HepG2 (cell line): ENCODE measurements around the gene CAVIN1. TPM values are rescaled to one million over a fixed set of nuclear protein-coding genes. Genes with fewer than 3 reads are reported as not detected.
A peak's percentile ranks its signal among the peaks of the same experiment; 100 is the strongest.

Source experiments
- CENPT ChIP-seq: sonication (generic); formaldehyde crosslinking; IDR thresholded peaks from 2 replicates; pipeline ENCODE4 v1.8.0; 2022; ENCODE audit warnings: low read depth, mild to moderate bottlenecking, moderate library complexity, missing genetic modification reagents
- EEA1 ChIP-seq: sonication (generic); formaldehyde crosslinking; IDR thresholded peaks from 2 replicates; pipeline ENCODE4 v1.5.1; 2020; ENCODE audit warnings: mild to moderate bottlenecking, missing genetic modification reagents, borderline replicate concordance
- FOXK1 ChIP-seq: sonication (generic); formaldehyde crosslinking; IDR thresholded peaks from 2 replicates; pipeline ENCODE4 v1.4.0; 2020; ENCODE audit warnings: low read depth, missing genetic modification reagents, borderline replicate concordance
- MEF2D ChIP-seq: sonication (generic); formaldehyde crosslinking; IDR thresholded peaks from 2 replicates; pipeline ENCODE4 v1.5.1; 2020; ENCODE audit warnings: mild to moderate bottlenecking, missing genetic modification reagents
- SMAD3 ChIP-seq: sonication (generic); formaldehyde crosslinking; IDR thresholded peaks from 2 replicates; pipeline ENCODE4 v1.4.0; 2020; ENCODE audit warnings: missing genetic modification reagents
- SOX6 ChIP-seq, 2 experiments: fragments of 450-650 bp in 1 of 2; sonication (generic) in 1 of 2; formaldehyde crosslinking in 1 of 2; IDR thresholded peaks; 2 replicates each; pipeline versions ENCODE4 v1.4.0 to v1.6.1; 2017 to 2020; ENCODE audit warnings: antibody characterized with exemption in 1 of 2, mild to moderate bottlenecking in 1 of 2, missing genetic modification reagents in 1 of 2
- SRSF4 ChIP-seq: fragments of 200-400 bp; formaldehyde crosslinking; IDR thresholded peaks from one replicate; pipeline ENCODE4 v1.6.1; 2018; ENCODE audit warnings: mild to moderate bottlenecking, low read depth, low read length, moderate library complexity; ENCODE audit not compliant: poor library complexity, severe bottlenecking
- SRSF9 ChIP-seq: fragments of 200-400 bp; formaldehyde crosslinking; IDR thresholded peaks from 2 replicates; pipeline ENCODE4 v1.6.1; 2018; ENCODE audit warnings: borderline replicate concordance, mild to moderate bottlenecking, low read depth, low read length; ENCODE audit not compliant: insufficient read depth, poor library complexity, severe bottlenecking
- ZBTB3 ChIP-seq: sonication (generic); formaldehyde crosslinking; IDR thresholded peaks from 2 replicates; pipeline ENCODE4 v1.4.0; 2020; ENCODE audit warnings: low read depth, mild to moderate bottlenecking, moderate library complexity, missing genetic modification reagents, borderline replicate concordance
- ZC3H4 ChIP-seq: sonication (generic); formaldehyde crosslinking; IDR thresholded peaks from 2 replicates; pipeline ENCODE4 v1.4.0; 2020; ENCODE audit warnings: missing genetic modification reagents, borderline replicate concordance
- ZNF160 ChIP-seq: sonication (generic); formaldehyde crosslinking; IDR thresholded peaks from 2 replicates; pipeline ENCODE4 v1.8.0; 2022; ENCODE audit warnings: mild to moderate bottlenecking, inconsistent platforms, missing genetic modification reagents
- polyA plus RNA-seq, 8 experiments: library from polyadenylated mRNA; depleted of rRNA in 3 of 8; stranded (reverse) in 7 of 8; unstranded in 1 of 8; fragments of >200 nt; fragmentation: Illumina TruSeq in 4 of 8; extraction: Trizol in 4 of 8; gene quantifications; 2 replicates each; pipeline versions ENCODE4 v1.2.1 to v1.2.3, GENCODE V29; 2011 to 2016; ENCODE audit warnings: low read depth in 4 of 8, missing spikeins in 1 of 8, mixed read lengths in 1 of 8; ENCODE audit not compliant: insufficient read depth in 1 of 8
- total RNA-seq, 5 experiments: library from RNA; depleted of rRNA; stranded (reverse); fragments of >200 nt; fragmentation: Illumina TruSeq; extraction: Trizol; gene quantifications; 2 replicates each; pipeline ENCODE4 v1.2.3, GENCODE V29; 2016; ENCODE audit warnings: low read depth in 1 of 5
- TF ChIP-seq, protein P1 (sequence below): sonication (generic); formaldehyde crosslinking; IDR thresholded peaks from 2 replicates; pipeline ENCODE4 v1.4.0; 2020; ENCODE audit warnings: missing genetic modification reagents
- TF ChIP-seq, protein P2 (sequence below): sonication (generic); formaldehyde crosslinking; IDR thresholded peaks from 2 replicates; pipeline ENCODE4 v1.5.1; 2020; ENCODE audit warnings: mild to moderate bottlenecking, moderate library complexity, missing genetic modification reagents
- TF ChIP-seq, protein P3 (sequence below): sonication (generic); formaldehyde crosslinking; IDR thresholded peaks from 2 replicates; pipeline ENCODE4 v1.5.0; 2020; ENCODE audit warnings: mild to moderate bottlenecking, missing genetic modification reagents, moderate library complexity
- TF ChIP-seq, protein P4 (sequence below): sonication (generic); formaldehyde crosslinking; IDR thresholded peaks from 2 replicates; pipeline ENCODE4 v1.8.1; 2022; ENCODE audit warnings: low read depth, mild to moderate bottlenecking, missing genetic modification reagents

Gene CAVIN1
- total and polyA plus RNA-seq, 2 of the 13 experiments (the other 11 are each of a cell fraction or from before 2014, with no cell fraction given) = 15.9 to 25.5 TPM

DNA sequence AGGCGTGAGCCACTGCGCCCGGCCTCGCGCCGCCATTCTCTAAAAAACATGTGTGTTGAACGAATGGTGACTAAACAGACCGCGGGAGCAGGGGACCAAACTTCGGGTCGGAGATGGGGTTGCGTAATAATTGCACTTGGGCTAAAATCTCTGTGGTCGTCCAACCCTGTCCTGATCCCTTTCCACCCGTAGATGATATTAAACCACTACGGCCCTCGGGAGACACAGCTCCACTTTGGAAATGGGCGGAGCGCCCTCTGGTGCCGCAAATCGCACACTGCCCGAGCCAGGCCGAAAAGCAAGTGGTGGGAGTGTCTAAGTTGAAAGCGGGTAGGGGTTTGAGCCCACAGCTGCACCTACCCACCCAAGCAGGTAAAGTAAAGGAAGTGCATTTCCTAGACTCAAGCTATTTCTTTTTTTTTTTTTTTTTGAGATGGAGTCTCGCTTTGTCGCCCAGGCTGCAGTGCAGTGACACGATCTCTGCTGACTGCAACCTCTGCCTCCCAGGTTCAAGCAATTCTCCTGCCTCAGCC lies 17.0 kb downstream of the CAVIN1 start (continued):
- TF ChIP-seq FOXK1 (CRISPR knock-in tag) (no peak), ZBTB3 (CRISPR knock-in tag) (no peak), MEF2D (CRISPR knock-in tag) (no peak), SRSF4 (no peak), ZNF160 (CRISPR knock-in tag) (peak; percentile 51; the same call in 1 of the 2 replicates), SOX6 (IDR thresholded peaks at IDR 0.05) (no peak), SOX6 (CRISPR knock-in tag; IDR thresholded peaks at IDR 0.05) (0 out of 2 replicates have a peak, but pooled peaks have one; percentile 37), EEA1 (CRISPR knock-in tag) (no peak), ZC3H4 (CRISPR knock-in tag) (no peak), SRSF9 (no peak), CENPT (CRISPR knock-in tag) (no peak), SMAD3 (CRISPR knock-in tag) (peak; percentile 53; the same call in 1 of the 2 replicates)
- TF ChIP-seq, protein P1, sequence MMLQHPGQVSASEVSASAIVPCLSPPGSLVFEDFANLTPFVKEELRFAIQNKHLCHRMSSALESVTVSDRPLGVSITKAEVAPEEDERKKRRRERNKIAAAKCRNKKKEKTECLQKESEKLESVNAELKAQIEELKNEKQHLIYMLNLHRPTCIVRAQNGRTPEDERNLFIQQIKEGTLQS = no peak
- TF ChIP-seq, protein P2, sequence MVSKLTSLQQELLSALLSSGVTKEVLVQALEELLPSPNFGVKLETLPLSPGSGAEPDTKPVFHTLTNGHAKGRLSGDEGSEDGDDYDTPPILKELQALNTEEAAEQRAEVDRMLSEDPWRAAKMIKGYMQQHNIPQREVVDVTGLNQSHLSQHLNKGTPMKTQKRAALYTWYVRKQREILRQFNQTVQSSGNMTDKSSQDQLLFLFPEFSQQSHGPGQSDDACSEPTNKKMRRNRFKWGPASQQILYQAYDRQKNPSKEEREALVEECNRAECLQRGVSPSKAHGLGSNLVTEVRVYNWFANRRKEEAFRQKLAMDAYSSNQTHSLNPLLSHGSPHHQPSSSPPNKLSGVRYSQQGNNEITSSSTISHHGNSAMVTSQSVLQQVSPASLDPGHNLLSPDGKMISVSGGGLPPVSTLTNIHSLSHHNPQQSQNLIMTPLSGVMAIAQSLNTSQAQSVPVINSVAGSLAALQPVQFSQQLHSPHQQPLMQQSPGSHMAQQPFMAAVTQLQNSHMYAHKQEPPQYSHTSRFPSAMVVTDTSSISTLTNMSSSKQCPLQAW (CRISPR knock-in tag) = no peak
- TF ChIP-seq, protein P3, sequence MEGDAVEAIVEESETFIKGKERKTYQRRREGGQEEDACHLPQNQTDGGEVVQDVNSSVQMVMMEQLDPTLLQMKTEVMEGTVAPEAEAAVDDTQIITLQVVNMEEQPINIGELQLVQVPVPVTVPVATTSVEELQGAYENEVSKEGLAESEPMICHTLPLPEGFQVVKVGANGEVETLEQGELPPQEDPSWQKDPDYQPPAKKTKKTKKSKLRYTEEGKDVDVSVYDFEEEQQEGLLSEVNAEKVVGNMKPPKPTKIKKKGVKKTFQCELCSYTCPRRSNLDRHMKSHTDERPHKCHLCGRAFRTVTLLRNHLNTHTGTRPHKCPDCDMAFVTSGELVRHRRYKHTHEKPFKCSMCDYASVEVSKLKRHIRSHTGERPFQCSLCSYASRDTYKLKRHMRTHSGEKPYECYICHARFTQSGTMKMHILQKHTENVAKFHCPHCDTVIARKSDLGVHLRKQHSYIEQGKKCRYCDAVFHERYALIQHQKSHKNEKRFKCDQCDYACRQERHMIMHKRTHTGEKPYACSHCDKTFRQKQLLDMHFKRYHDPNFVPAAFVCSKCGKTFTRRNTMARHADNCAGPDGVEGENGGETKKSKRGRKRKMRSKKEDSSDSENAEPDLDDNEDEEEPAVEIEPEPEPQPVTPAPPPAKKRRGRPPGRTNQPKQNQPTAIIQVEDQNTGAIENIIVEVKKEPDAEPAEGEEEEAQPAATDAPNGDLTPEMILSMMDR (CRISPR knock-in tag) = peak; percentile 98
- TF ChIP-seq, protein P4, sequence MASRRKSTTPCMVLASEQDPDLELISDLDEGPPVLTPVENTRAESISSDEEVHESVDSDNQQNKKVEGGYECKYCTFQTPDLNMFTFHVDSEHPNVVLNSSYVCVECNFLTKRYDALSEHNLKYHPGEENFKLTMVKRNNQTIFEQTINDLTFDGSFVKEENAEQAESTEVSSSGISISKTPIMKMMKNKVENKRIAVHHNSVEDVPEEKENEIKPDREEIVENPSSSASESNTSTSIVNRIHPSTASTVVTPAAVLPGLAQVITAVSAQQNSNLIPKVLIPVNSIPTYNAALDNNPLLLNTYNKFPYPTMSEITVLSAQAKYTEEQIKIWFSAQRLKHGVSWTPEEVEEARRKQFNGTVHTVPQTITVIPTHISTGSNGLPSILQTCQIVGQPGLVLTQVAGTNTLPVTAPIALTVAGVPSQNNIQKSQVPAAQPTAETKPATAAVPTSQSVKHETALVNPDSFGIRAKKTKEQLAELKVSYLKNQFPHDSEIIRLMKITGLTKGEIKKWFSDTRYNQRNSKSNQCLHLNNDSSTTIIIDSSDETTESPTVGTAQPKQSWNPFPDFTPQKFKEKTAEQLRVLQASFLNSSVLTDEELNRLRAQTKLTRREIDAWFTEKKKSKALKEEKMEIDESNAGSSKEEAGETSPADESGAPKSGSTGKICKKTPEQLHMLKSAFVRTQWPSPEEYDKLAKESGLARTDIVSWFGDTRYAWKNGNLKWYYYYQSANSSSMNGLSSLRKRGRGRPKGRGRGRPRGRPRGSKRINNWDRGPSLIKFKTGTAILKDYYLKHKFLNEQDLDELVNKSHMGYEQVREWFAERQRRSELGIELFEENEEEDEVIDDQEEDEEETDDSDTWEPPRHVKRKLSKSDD (CRISPR knock-in tag) = no peak
- TF ChIP-seq, all 625 proteins: peak for 65
